ENCODE measurements around the gene NPDC1. TPM values are rescaled to one million over a fixed set of nuclear protein-coding genes. Genes with fewer than 3 reads are reported as not detected.

NPDC1 gene
- total and polyA plus RNA-seq, 2 experiments from 2014 or later, result 43.1 to 121 TPM

DNA sequence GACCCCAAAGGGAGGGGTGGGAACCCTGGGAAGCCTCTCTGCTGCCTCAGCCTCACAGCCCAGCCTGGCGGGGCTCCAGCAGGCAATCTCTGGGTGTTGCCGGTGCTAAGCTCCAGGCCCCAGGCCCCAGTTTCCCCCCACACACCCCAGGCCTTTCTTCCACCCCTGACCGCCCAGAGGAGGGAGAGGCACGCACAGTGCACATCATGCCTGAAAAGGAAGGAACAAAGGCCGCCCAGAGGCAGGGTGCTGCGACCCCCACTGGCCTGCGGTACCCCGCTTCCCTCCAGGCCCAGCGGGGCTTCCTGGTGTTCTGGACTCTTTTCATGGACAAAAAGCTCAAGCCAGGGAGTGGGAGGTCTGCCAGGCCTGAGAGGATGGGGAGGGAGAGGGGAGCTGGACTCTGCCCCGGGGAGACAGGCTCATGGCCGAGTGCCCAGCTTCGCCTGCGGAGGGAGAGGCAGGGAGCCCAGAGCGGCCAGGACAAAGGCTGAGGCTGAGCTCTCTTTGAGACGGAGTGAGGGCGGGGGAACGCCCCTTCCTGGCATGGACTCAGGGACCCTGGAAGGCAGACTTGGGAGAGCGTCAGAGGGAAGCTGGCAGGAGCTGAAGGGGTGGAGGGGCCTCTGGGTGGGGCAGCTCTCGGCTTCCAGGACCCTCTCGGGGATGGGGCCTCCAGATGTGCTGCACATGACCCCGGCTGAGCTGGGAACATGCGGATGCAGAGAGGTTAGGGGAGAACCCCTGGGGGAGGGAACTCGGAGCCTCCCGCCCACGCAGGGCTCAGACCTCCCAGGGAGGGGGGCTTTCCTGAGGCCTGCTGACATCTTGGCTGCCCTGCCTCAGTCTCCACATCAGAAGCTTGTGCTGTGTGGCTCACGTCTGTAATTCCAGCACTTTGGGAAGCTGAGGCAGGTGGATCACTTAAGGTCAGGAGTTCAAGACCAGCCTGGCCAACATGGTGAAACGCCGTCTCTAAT lies 9.7 kb upstream of the NPDC1 start:
- TF ChIP-seq EZH2phosphoT487 (IDR thresholded peaks at IDR 0.05; ENCODE audit: insufficient read depth, low read depth) (no peak), EZH2 (IDR thresholded peaks at IDR 0.05; ENCODE audit: insufficient read depth, poor library complexity, severe bottlenecking) (no peak)
- Histone ChIP-seq H3K27me3 (replicated peaks; ENCODE audit: insufficient read depth) (peaks cover 13% of the 10 kb centered on the region; the same call in 1 of the 2 replicates), H3K4me3 (no peak overlapping the region), H3K4me1 (ENCODE audit: insufficient read depth) (peaks cover 4% of the 10 kb centered on the region; the same call in 1 of the 2 replicates), H3F3A (ENCODE audit: insufficient read depth) (0 out of 2 replicates have a peak, but pooled peaks cover 5% of the 10 kb centered on the region), H3K9me3 (ENCODE audit: low read depth) (no peaks in the 10 kb centered on the region), H3K36me3 (ENCODE audit: low read depth) (no peaks in the 10 kb centered on the region), H3K27ac (no peak overlapping the region), H4K20me1 (ENCODE audit: insufficient read depth) (no peaks in the 10 kb centered on the region), H3K79me2 (ENCODE audit: insufficient read depth) (no peaks in the 10 kb centered on the region), H2AFZ (no peak overlapping the region), H3K9me2 (ENCODE audit: insufficient read depth) (no peaks in the 10 kb centered on the region), H3K9ac (no peak overlapping the region), H3K4me2 (ENCODE audit: unreplicated experiment) (no peak overlapping the region)
- in situ Hi-C loops (cut with MboI), result no loop called here
- DNase-seq, result peak; percentile 53
- WGBS, 2 experiments (ENCODE audit: low coverage in 1 of 2, low lambda C conversion rate in 2 of 2, missing lambda C conversion rate in 2 of 2), result 12 to 16% methylated on average over 23 to 28 of the region's 28 CpGs

DNA sequence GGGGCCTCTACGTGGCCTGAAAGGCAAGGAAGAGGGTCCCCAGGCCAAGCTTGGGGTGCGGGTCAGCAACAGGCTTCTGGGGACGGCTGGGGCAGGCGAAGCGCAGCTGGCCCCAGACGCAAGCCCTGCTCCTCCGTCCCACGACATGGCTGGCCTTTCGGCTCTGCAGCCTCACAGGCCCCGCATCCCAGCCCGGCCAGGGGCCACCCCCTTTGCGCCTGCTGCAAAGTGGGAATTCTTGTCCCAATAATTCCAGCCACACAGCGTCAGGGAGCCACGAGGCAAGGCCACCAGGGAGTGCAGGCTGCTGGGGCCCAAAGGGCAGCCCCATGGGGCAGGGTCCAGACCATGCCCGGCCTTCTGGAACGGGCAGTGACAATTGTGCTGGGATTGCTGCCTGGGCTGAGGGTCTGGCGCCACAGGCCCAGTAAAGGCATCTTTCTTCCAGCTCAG lies 9.0 kb upstream of the NPDC1 start:
- no peak overlapping the region for H3K9ac ChIP-seq
- H3K79me2 ChIP-seq (ENCODE audit: insufficient read depth), result no peaks in the 10 kb centered on the region
- H3K27me3 ChIP-seq (replicated peaks; ENCODE audit: insufficient read depth), result peaks cover 13% of the 10 kb centered on the region; the same call in 1 of the 2 replicates
- no peak overlapping the region for H3K4me3 ChIP-seq
- no peak overlapping the region for H3K4me2 ChIP-seq (ENCODE audit: unreplicated experiment)
- no peaks in the 10 kb centered on the region for H3K9me3 ChIP-seq (ENCODE audit: low read depth)
- 69 to 78% methylated on average over 17 of the region's 17 CpGs for whole genome bisulfite sequencing, 2 experiments (ENCODE audit: low coverage in 1 of 2, low lambda C conversion rate in 2 of 2, missing lambda C conversion rate in 2 of 2)
- no peak overlapping the region for H3K27ac ChIP-seq
- TF ChIP-seq EZH2phosphoT487 (IDR thresholded peaks at IDR 0.05; ENCODE audit: insufficient read depth, low read depth) (no peak), EZH2 (IDR thresholded peaks at IDR 0.05; ENCODE audit: insufficient read depth, poor library complexity, severe bottlenecking) (no peak)
- DNase-seq, result no peak
- H3K4me1 ChIP-seq (ENCODE audit: insufficient read depth), result peaks cover 4% of the 10 kb centered on the region; the same call in 1 of the 2 replicates
- H2AFZ ChIP-seq, result no peak overlapping the region
- H4K20me1 ChIP-seq (ENCODE audit: insufficient read depth), result no peaks in the 10 kb centered on the region
- H3F3A ChIP-seq (ENCODE audit: insufficient read depth), result 0 out of 2 replicates have a peak, but pooled peaks cover 5% of the 10 kb centered on the region
- H3K9me2 ChIP-seq (ENCODE audit: insufficient read depth), result no peaks in the 10 kb centered on the region
- in situ Hi-C loops (cut with MboI), result no loop called here
- no peaks in the 10 kb centered on the region for H3K36me3 ChIP-seq (ENCODE audit: low read depth)

DNA sequence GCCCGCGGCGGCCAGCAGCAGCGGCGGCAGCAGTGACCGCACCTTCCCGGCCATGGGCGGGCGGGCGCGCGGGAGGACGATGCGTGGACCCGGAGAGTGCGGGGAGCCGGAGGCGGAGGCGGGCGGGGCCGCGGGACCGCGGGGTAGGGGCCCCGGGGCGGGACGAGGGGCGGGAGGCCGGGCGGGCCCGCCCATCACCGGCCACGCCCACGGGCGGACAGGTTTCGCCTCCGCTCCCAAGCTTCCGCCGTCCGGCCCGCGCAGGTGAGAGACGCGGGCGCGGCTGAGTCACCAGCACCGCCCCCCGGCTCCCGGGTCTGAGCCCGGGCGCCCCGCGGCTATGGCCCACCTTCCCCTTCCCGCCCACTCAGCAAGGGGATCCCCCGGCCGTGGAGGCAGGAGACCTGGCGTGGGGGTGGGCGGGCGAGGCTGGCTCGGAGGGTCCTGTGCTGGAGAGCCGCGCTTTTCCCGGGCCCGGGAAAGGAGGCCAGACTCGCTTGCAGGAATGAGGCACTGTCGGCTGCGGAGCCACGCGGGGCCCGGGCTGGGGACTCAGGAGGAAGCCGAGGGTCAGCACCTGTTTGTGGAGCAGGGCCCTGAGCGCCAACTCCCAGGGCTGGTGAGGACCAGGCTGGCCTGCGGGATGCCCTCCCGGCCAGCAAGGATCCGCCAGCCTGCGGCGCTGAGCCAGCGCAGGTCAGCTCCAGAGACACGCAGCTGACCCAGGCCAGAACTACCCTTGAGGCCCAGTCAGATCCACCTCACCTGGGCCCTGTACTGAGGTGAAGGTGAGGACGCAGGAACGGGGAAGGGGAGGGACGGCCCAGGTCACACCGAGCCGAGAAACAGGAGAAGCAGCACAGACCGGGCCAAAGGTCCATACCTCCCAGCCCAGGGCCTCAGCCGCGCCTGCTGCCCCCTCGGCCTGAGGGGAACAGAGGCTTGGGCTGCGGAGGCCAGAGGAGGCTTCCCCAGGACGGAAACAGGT lies 8.3 kb upstream of the NPDC1 start, which contains the start of gene ENTPD2:
Gene ENTPD2 (minus strand): TSS at position 118 of the 988 bp plus-strand sequence. CDS start 64 bp downstream, at position 54.
- in situ Hi-C loops (cut with MboI), result no loop called here
- H3K27ac ChIP-seq, result no peak within 1 kb of the TSS
- H3K4me1 ChIP-seq (ENCODE audit: insufficient read depth), result peaks cover 4% of the 10 kb centered on the region; the same call in 1 of the 2 replicates
- no peak within 1 kb of the TSS for H3K9ac ChIP-seq
- TF ChIP-seq EZH2 (IDR thresholded peaks at IDR 0.05; ENCODE audit: insufficient read depth, poor library complexity, severe bottlenecking), result no peak
- TF ChIP-seq EZH2phosphoT487 (IDR thresholded peaks at IDR 0.05; ENCODE audit: insufficient read depth, low read depth), result no peak
- H3K4me3 ChIP-seq, result no peak within 1 kb of the TSS
- H3K9me2 ChIP-seq (ENCODE audit: insufficient read depth), result no peaks in the 10 kb centered on the region
- H3F3A ChIP-seq (ENCODE audit: insufficient read depth), result 0 out of 2 replicates have a peak, but pooled peaks cover 5% of the 10 kb centered on the region
- DNase-seq, result no peak
- no peaks in the 10 kb centered on the region for H4K20me1 ChIP-seq (ENCODE audit: insufficient read depth)
- no peaks in the 10 kb centered on the region for H3K9me3 ChIP-seq (ENCODE audit: low read depth)
- no peak within 1 kb of the TSS for H3K4me2 ChIP-seq (ENCODE audit: unreplicated experiment)
- WGBS, 2 experiments (ENCODE audit: low coverage in 1 of 2, low lambda C conversion rate in 2 of 2, missing lambda C conversion rate in 2 of 2), result 40 to 70% methylated on average over 31 to 62 of the region's 90 CpGs
- H3K79me2 ChIP-seq (ENCODE audit: insufficient read depth), result no peaks in the 10 kb centered on the region
- no peaks in the 10 kb centered on the region for H3K36me3 ChIP-seq (ENCODE audit: low read depth)
- no peak within 1 kb of the TSS for H2AFZ ChIP-seq
- H3K27me3 ChIP-seq (replicated peaks; ENCODE audit: insufficient read depth), result peaks cover 19% of the 10 kb centered on the region
